HT-29 (cell line): ENCODE data around the gene SORCS2. TPM values are rescaled to one million over a fixed set of nuclear protein-coding genes. Genes with fewer than 3 reads are reported as not detected.

Experiments
- DNase-seq: peaks from one replicate; pipeline ENCODE4 v3.0.0-alpha.2; 2015; ENCODE audit warnings: low spot score
- total RNA-seq: library from RNA; depleted of rRNA; stranded (reverse); fragments of >200 nt; shearing (Covaris generic); gene quantifications from 2 replicates; pipeline ENCODE4 v1.2.3, GENCODE V29; 2014

Gene SORCS2
- total RNA-seq, 1 experiment from 2014 or later, result not detected

- no peak for DNase-seq
These were observed 469.6 kb downstream of the SORCS2 start for GRCh38 chr4:7661846-7662506.

- no peak for DNase-seq
These were observed 470.1 kb downstream of the SORCS2 start for GRCh38 chr4:7662507-7662846.

- no peak for DNase-seq
These were observed 470.8 kb downstream of the SORCS2 start for GRCh38 chr4:7663075-7663541.

DNA sequence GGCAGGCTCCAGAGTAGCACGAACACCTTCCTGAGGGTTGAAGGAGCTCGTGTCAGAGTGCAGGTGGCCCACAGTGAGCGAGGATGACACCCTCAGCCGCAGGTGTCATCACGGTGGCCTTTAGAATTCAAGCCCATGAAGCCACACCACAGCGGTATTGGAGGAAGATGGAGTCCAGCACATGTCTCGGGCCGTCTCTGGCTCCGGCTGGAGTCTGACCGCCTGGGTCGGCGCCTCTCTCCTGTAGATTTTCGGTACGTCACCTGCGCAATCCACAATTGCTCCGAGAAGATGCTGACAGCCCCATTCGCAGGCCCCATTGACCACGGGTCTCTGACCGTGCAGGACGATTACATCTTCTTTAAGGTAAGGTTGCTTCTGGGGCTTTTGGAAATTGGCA is 471.8 kb downstream of the SORCS2 start:
- no peak for DNase-seq

- no peak for DNase-seq
These were observed 473.0 kb downstream of the SORCS2 start for GRCh38 chr4:7665321-7665720.

DNA sequence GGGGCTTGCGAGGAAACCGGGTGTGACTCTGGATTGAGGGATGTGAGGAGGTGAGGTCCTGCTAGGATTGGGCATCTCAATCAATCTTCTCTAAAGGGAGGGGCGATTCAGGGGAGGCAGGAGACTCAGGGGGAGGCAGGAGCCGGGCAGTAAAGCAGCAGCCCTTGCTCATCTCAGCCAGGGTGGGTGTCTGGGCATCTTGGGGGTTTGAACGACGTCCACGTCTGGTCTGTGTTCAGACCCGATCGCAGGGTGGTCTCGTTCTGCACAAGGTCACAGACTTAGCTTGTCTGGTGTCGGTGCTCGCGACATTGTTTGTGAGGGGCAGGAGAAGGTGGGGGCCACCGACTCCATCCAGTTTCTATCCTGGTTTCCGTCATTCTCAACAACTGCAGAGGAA is 473.7 kb downstream of the SORCS2 start:
- DNase-seq, result no peak

DNA sequence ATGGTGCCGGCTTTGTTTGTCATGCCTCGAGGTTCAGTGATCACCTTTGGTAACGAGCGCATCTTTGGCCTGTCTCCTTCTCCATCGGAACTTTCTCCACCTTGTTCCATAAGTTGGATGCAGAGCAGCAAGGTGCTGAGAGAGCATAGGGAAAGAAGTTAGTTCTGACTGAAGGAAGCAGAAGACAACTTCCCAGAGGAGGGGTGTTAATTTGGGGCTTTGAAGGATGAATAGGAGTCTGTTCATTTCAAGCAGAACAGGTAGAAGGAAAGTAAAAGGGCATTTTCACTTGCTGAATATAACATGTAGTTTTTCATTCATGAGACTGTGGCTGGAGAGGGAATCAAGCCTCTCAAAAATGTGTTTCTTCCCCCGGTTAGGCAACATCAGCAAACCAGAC is 474.4 kb downstream of the SORCS2 start:
- no peak for DNase-seq

DNA sequence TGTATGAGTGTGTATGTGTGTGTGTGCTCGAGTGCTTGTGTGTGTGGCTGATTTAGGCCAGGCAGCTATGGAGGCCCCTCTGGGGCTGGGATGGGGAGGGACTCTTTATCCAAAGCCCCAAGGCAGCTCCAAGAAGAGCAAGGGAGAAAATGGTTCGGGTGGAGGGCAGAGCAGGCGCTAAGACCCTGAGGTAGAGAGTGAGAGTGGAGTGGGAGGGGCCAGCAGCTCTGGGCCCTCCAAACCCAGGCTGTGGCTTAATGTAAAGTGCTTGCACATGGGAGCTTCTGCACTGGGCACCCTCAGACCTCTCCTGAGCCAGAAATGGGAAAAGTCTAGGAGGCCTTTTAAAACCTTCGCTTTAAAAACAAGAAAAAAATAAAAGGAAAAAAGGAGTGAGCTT is 475.9 kb downstream of the SORCS2 start:
- no peak for DNase-seq

DNA sequence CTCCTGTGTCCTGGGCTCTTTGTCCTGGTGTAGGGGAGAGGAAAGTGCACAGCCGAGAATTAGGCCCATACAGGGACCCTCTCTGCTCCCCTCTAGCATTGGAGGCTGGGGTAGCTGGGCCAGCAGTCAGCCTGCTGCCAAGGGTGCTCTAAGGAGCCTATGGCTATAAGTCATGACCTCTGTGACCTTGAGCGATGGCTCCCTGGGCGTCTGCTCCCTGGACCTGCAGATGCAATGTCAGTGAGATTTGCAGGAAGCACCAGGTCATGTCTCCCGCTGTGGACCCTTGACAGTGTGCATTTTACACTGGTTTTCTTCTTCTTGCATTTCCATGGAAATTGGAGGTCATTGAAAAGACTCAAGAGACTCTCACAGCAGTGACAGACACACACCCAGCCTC is 476.5 kb downstream of the SORCS2 start:
- no peak for DNase-seq

DNA sequence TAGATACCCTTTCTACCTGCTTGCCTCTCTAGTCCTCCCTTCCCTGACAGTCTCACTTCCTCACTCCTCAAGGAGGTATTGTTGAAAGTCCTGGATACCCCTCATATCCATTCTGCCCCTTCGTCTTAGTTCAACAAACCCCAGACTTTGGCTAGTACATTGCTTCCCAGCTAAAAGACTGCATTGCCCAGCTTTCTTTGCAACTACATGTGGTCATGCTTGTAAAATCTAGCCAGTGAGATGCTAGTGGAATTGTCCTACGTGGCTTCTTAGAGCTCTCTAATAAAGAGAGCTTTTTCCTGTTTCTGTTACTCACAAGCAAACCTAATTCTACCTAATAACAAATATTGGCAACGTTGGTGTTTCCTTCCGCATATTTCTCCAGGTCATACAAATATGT is 480.3 kb downstream of the SORCS2 start:
- no peak for DNase-seq

DNA sequence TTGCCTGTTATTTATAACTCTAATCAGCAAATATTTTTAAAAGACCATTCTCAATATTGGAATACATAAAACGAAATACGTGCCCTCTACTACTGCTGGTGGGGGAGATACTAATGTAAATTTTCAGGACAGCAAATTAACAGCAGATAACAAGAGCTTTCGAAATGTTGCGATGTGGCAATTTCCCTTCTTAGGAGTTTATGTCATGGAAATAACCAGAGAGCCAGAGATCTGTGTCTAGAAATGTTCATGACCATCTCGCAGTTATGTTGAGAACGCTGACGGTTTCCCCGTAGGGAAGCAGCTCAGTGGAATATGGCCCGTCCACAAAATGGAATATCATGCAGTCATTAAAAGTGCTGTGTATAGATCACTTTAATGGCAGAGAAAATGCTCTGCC is 480.8 kb downstream of the SORCS2 start:
- no peak for DNase-seq

DNA sequence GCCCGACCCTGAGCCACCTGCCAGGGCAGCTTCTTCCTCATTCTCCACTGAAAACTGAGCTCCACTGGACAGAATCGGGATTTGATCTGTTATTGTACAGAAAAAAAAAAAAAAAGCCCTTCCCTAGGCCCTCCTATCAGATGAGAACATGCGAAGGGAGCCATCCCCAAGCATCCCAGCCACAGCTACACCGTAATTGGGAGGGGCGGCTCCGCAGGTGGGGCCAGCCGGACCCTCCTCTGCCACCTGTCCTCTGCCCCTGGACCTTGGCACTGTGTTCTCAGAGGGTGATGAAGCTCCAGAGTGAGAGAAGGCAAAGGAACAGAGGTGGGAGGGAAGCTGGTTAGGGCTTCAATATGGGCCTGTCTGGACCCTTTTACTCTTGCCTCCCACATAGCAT is 482.4 kb downstream of the SORCS2 start:
- DNase-seq, result no peak

GRCh38 chr4:7675136-7675535 is 482.8 kb downstream of the SORCS2 start:
- no peak for DNase-seq

DNA sequence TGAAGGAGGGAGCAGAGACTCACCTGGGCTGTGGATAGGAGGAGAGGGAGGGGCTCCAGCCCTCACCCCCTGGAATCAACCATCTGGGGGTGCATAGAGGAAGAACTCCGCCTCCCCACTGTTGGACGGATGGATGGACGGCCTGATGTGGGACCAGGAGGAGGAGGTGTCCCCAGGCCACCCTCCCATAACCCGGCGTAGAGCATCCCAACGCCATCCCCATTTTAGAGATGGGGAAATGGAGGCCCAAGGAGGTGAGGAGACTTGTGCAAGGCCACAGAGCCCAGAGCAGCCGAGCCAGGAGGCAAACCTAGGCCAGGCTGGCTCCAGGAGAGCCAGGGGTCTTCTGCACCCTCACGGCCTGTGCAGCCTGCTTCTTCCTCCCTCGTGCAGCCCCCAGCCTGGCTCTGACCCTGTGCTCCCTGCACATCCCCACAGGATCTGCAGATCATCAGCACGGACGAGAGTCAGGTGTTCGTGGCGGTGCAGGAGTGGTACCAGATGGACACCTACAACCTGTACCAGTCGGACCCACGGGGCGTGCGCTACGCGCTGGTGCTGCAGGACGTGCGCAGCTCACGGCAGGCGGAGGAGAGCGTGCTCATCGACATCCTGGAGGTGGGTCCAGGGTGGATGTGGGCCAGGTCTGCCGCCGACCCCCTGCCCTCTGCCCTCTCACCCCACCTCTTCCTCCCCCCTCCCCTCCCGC is 483.4 kb downstream of the SORCS2 start:
- DNase-seq, result no peak

DNA sequence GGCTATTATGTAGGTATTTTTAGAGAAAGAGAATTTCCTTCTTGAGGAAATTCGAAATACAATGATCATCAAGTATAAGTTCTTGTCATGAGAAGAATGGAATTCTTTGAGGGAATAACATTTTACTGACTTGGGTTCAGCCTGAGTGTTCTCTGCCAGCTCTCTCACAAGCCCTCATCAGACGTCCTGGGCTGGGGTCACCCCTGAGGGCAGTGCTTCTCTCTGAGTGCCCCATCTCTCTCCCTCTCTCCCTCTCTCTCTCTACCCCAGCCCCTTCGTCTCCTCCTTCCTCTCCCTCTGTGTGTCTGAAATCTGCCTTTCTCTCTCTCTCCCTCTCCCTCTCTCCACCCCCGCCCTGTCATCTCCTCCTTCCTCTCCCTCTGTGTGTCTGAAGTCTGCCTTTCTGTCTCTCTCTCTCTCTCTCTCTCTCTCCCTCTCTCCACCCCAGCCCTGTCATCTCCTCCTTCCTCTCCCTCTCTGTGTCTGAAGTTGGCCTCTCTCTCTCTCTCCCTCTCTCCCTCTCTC is 484.1 kb downstream of the SORCS2 start:
- DNase-seq, result no peak

GRCh38 chr4:7677086-7677485 is 484.7 kb downstream of the SORCS2 start:
- DNase-seq, result no peak

DNA sequence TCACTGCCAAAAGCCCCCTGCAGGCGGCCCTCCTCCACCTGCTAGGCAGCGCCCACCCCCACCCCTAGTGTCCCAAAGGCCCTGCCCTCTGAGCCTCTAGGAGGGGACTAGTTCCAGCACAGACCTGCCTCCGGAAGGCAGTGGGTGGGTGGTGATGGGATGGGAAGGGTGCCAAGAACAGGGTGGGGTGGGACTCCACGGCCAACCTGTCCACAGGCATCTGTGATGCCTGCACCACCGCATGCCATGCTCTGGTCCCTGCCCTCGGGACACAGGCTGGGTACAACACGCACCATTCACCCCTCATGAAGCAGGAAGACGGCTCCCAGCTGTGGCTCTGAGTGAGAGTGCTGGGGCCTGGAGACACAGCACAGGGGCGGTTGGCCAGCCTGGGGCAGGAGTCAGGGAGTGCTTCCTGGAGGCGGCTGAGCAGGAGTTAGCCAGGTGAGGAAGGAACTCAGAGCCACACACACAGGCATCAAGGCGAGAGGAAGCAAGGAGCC is 485.5 kb downstream of the SORCS2 start:
- no peak for DNase-seq

DNA sequence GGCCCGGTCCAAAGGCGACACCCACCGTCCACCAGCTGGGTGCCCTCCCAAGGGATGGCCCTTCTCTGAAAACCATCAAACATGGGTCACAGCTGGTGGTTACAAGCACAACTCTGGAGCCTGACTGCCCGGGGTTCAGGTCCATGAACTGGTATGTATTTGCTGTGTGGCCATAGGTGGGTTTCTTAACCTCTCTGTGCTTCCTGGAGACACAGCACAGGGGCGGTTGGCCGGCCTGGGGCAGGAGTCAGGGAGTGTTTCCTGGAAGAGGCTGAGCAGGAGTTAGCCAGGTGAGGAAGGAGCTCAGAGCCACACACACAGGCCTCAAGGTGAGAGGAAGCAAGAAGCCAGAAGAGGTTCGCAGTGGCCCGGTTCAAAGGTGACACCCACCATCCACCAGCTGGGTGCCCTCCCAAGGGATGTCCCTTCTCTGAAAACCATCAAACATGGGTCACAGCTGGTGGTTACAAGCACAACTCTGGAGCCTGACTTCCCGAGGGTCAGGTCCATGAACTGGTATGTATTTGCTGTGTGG is 486.0 kb downstream of the SORCS2 start:
- DNase-seq, result no peak

DNA sequence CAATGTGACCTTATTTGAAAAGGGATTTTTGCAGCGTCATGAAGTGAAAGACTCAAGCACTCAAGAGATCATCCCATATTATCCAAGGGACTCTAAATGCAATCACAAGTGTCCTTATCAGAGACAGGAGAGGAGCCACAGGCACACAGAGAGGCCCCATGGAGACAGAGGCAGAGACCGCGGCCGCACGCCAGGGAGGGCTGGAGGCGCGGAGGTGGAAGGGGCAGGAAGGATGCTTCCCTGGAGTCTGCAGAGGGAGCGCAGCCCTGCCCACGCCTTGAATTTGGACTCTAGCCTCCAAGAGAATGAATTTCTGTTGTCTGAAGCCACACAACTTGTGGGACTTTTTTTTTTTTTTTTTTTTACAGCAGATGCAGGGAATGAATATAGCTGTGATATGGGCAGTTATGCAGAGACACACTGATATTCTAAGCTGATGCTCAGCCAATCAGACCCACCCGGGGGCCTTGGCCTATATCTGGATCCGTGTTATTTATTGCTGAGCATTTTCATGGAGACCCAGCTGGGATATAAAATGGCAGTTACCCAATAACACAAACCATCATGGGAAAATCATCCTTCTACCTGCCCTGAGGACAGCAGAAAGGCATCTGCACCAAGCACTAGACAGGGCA is 487.2 kb downstream of the SORCS2 start:
- DNase-seq, result no peak

DNA sequence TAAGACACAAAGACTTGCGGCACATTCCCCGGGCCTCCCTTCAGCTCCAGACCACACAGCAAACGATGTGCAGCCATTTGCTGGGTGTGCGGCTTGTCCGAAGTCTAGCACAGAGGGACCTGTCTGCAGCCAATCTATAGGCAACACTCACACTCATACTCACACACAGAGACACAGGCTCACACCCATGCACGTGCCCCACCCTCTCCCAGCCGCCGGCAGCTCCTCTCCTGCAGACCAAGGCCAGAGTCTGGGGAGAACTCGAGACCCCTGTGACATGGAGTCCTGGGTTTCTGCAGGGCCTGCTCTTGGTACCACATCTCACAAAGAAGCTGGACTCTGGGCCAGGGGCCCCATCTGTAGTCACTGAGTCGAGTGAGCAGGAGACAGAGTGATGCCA is 487.8 kb downstream of the SORCS2 start:
- DNase-seq, result no peak

DNA sequence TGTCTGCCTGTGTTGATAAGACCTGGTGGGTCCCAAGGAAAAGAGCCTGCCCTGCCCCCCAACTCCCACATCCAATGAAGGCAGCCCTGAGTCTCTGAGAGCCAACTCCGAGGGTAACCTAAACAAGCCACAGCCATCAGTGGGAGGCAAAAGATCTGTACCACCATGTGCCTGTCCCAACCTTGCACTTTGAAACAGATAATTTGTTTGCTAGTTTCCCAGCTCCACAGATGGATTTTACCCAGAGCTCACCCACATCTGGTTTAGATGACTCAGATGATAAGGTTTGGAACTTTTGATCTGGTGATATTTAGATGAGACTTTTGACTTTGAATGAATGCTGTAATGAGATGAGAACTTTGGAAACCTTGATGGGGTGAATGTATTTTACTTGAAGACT is 488.4 kb downstream of the SORCS2 start:
- no peak for DNase-seq

DNA sequence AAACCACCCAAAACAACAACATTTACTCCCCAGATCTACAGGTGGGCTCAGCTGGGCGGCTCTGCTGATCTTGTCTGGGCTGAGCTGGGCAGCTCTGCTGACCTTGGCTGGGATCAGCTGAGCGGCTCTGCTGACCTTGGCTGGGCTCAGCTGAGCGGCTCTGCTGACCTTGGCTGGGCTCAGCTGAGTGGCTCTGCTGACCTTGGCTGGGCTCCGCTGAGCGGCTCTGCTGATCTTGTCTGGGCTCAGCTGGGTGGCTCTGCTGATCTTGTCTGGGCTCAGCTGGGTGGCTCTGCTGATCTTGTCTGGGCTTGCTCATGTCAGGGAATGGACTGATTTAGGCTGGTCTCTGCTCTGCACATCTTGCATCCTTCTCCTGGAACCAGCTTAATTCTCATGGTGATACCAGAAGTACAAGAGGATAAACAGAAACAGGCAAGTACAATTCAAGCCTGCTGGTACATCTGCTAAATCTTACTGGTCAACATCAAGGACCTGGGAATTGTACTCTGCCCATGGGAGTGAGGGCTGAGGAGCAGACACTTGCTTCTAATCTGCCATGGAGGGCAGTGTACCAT is 490.9 kb downstream of the SORCS2 start:
- no peak for DNase-seq
